HepG2 (cell line): ENCODE measurements around the gene PRRT1. TPM values are rescaled to one million over a fixed set of nuclear protein-coding genes. Genes with fewer than 3 reads are reported as not detected.

Source experiments
- ADNP ChIP-seq: sonication (generic); formaldehyde crosslinking; IDR thresholded peaks from 2 replicates; pipeline ENCODE4 v1.4.0; 2020; ENCODE audit warnings: missing genetic modification reagents
- KAT2B ChIP-seq: fragments of 150-350 bp; IDR thresholded peaks from 2 replicates; pipeline ENCODE4 v1.6.1; 2014; ENCODE audit warnings: low read depth, low read length, borderline replicate concordance
- MLLT10 ChIP-seq: sonication (generic); formaldehyde crosslinking; IDR thresholded peaks from 2 replicates; pipeline ENCODE4 v1.4.0; 2020; ENCODE audit warnings: missing genetic modification reagents
- NFIB ChIP-seq: sonication (generic); formaldehyde crosslinking; IDR thresholded peaks from 2 replicates; pipeline ENCODE4 v1.9.0; 2021; ENCODE audit warnings: missing genetic modification reagents, mild to moderate bottlenecking, borderline replicate concordance
- PAF1 ChIP-seq: IDR thresholded peaks from 2 replicates; pipeline ENCODE4 v1.6.1; 2016; ENCODE audit warnings: missing genetic modification reagents, missing compliant biosample characterization
- SKI ChIP-seq: fragments of 450-650 bp; IDR thresholded peaks from one replicate; pipeline ENCODE4 v1.6.1; 2018; ENCODE audit warnings: mild to moderate bottlenecking; ENCODE audit not compliant: partially characterized antibody
- ZNF232 ChIP-seq: sonication (generic); formaldehyde crosslinking; IDR thresholded peaks from 2 replicates; pipeline ENCODE4 v1.4.0; 2020; ENCODE audit warnings: missing genetic modification reagents, borderline replicate concordance
- ZNF609 ChIP-seq: sonication (generic); formaldehyde crosslinking; IDR thresholded peaks from 2 replicates; pipeline ENCODE4 v1.4.0; 2020; ENCODE audit warnings: mild to moderate bottlenecking, missing genetic modification reagents, borderline replicate concordance
- ZNF687 ChIP-seq: sonication (generic); formaldehyde crosslinking; IDR thresholded peaks from 2 replicates; pipeline ENCODE4 v1.5.1; 2020; ENCODE audit warnings: mild to moderate bottlenecking, missing genetic modification reagents, moderate library complexity
- polyA plus RNA-seq, 8 experiments: library from polyadenylated mRNA; depleted of rRNA in 3 of 8; stranded (reverse) in 7 of 8; unstranded in 1 of 8; fragments of >200 nt; fragmentation: Illumina TruSeq in 4 of 8; extraction: Trizol in 4 of 8; gene quantifications; 2 replicates each; pipeline versions ENCODE4 v1.2.1 to v1.2.3, GENCODE V29; 2011 to 2016; ENCODE audit warnings: low read depth in 4 of 8, missing spikeins in 1 of 8, mixed read lengths in 1 of 8; ENCODE audit not compliant: insufficient read depth in 1 of 8
- total RNA-seq, 5 experiments: library from RNA; depleted of rRNA; stranded (reverse); fragments of >200 nt; fragmentation: Illumina TruSeq; extraction: Trizol; gene quantifications; 2 replicates each; pipeline ENCODE4 v1.2.3, GENCODE V29; 2016; ENCODE audit warnings: low read depth in 1 of 5

PRRT1 gene
- total and polyA plus RNA-seq, 2 of the 13 experiments (the other 11 are each of a cell fraction or from before 2014, with no cell fraction given) = 0.64 to 1.4 TPM

GRCh38 chr6:32184084-32184640, 32.4 kb upstream of the PRRT1 start, which contains the start of gene AGER (continued):
- 0 out of 2 replicates have a peak, but pooled peaks have one; percentile 63 for TF ChIP-seq PAF1 (CRISPR knock-in tag)
- TF ChIP-seq ZNF687 (CRISPR knock-in tag) = peak; percentile 40
- TF ChIP-seq NFIB (CRISPR knock-in tag) = no peak
- no peak for TF ChIP-seq SKI
- no peak for TF ChIP-seq ZNF609 (CRISPR knock-in tag)
- TF ChIP-seq MLLT10 = no peak
- TF ChIP-seq ZNF232 (CRISPR knock-in tag) = 0 out of 2 replicates have a peak, but pooled peaks have one; percentile 34
- TF ChIP-seq ADNP (CRISPR knock-in tag) = no peak
- no peak for TF ChIP-seq KAT2B
